ENCODE data around the gene VEGFA.

VEGFA gene

GRCh38 chr6:43784049-43784855 lies 14.2 kb downstream of the VEGFA start:
- DNase-seq (ENCODE audit: low read depth in 1 of 2, low spot score in 1 of 2): no peak

GRCh38 chr6:43785220-43785752 lies 15.3 kb downstream of the VEGFA start:
- no peak for DNase-seq (ENCODE audit: low read depth in 1 of 2, low spot score in 1 of 2)

- DNase-seq (ENCODE audit: low read depth in 1 of 2, low spot score in 1 of 2): no peak
Observed at GRCh38 chr6:43785904-43786303, 15.9 kb downstream of the VEGFA start.

- DNase-seq (ENCODE audit: low read depth in 1 of 2, low spot score in 1 of 2): no peak
Observed at GRCh38 chr6:43786664-43787329, 16.8 kb downstream of the VEGFA start.

- no peak for DNase-seq (ENCODE audit: low read depth in 1 of 2, low spot score in 1 of 2)
Observed at GRCh38 chr6:43788301-43788700, 18.3 kb downstream of the VEGFA start.

- no peak for DNase-seq (ENCODE audit: low read depth in 1 of 2, low spot score in 1 of 2)
Observed at GRCh38 chr6:43789447-43789846, 19.4 kb downstream of the VEGFA start.

- no peak for DNase-seq (ENCODE audit: low read depth in 1 of 2, low spot score in 1 of 2)
Observed at GRCh38 chr6:43790031-43790430, 20.0 kb downstream of the VEGFA start.

- no peak for DNase-seq (ENCODE audit: low read depth in 1 of 2, low spot score in 1 of 2)
Observed at GRCh38 chr6:43791745-43792422, 21.9 kb downstream of the VEGFA start.

GRCh38 chr6:43793154-43793874 lies 23.3 kb downstream of the VEGFA start:
- no peak for DNase-seq (ENCODE audit: low read depth in 1 of 2, low spot score in 1 of 2)

- no peak for DNase-seq (ENCODE audit: low read depth in 1 of 2, low spot score in 1 of 2)
Observed at GRCh38 chr6:43793875-43794242, 23.8 kb downstream of the VEGFA start.

- no peak for DNase-seq (ENCODE audit: low read depth in 1 of 2, low spot score in 1 of 2)
Observed at GRCh38 chr6:43795421-43795820, 25.4 kb downstream of the VEGFA start.

GRCh38 chr6:43796168-43796567 lies 26.2 kb downstream of the VEGFA start:
- no peak for DNase-seq (ENCODE audit: low read depth in 1 of 2, low spot score in 1 of 2)

- no peak for DNase-seq (ENCODE audit: low read depth in 1 of 2, low spot score in 1 of 2)
Observed at GRCh38 chr6:43796903-43797890, 27.2 kb downstream of the VEGFA start.

- no peak for DNase-seq (ENCODE audit: low read depth in 1 of 2, low spot score in 1 of 2)
Observed at GRCh38 chr6:43797919-43798318, 27.9 kb downstream of the VEGFA start.

GRCh38 chr6:43798688-43799444 lies 28.9 kb downstream of the VEGFA start:
- DNase-seq (ENCODE audit: low read depth in 1 of 2, low spot score in 1 of 2): no peak

- DNase-seq (ENCODE audit: low read depth in 1 of 2, low spot score in 1 of 2): no peak
Observed at GRCh38 chr6:43799551-43800297, 29.7 kb downstream of the VEGFA start.

GRCh38 chr6:43800298-43800623 lies 30.2 kb downstream of the VEGFA start:
- DNase-seq (ENCODE audit: low read depth in 1 of 2, low spot score in 1 of 2): no peak

GRCh38 chr6:43800746-43801494 lies 30.9 kb downstream of the VEGFA start:
- no peak for DNase-seq (ENCODE audit: low read depth in 1 of 2, low spot score in 1 of 2)
